DND-41 (cell line): Measurements from ENCODE around the gene FAM209B.

ENCODE experiments used
- CTCF ChIP-seq: IDR thresholded peaks from 2 replicates; pipeline ENCODE4 v1.5.1; 2012; ENCODE audit warnings: borderline replicate concordance, low read length, moderate library complexity, mild to moderate bottlenecking; ENCODE audit not compliant: poor library complexity, severe bottlenecking; ENCODE audit errors: extremely low read depth
- EZH2 ChIP-seq: IDR thresholded peaks from 3 replicates; pipeline ENCODE4 v1.6.1; 2012; ENCODE audit warnings: borderline replicate concordance, low read depth, mild to moderate bottlenecking, moderate library complexity, low read length, inconsistent platforms; ENCODE audit not compliant: severe bottlenecking

- TF ChIP-seq CTCF (peak; percentile 64), EZH2 (no peak)
Observed at GRCh38 chr20:56504373-56505005, 28.6 kb upstream of the FAM209B start.
